Tibial nerve (tissue), 3 donors: ENCODE measurements around the gene UGT2B17.
"Not testable (repeated sequence)": the region's sequence is repeated elsewhere in the genome, so short reads cannot be mapped to it uniquely, and the experiment has no call there.

Experiments
- POLR2A ChIP-seq, 2 donors: fragments of 450-650 bp; IDR thresholded peaks; one replicate each; pipeline ENCODE4 v1.6.1; 2017; ENCODE audit warnings: antibody characterized with exemption in 2 of 2, mild to moderate bottlenecking in 2 of 2, moderate library complexity in 2 of 2
- TF ChIP-seq, protein P1 (sequence below), 5 experiments: fragments of 200-600 bp in 3 of 5; fragments of 450-650 bp in 2 of 5; sonication (generic) in 3 of 5; IDR thresholded peaks; one replicate each; pipeline ENCODE4 v1.5.1; 2016 to 2019; ENCODE audit warnings: antibody characterized with exemption in 5 of 5, mild to moderate bottlenecking in 3 of 5, moderate library complexity in 2 of 5

DNA sequence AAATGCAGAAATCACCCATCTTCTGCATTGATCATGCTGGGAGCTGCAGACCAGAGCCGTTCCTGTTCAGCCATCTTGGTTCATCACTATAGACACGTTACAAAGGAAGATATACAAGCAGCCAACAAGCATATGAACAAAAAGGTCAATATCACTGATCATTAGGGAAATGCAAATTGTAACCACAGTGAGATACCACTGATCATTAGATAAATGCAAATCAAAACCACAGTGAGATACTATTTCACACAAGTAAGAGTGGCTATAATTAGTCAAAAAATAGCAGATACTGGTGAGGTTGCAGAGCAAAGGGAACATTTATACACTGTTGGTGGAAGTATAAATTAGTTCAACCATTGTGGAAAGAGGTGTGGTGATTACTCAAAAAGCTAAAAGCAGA, 46.6 kb upstream of the UGT2B17 start:
- TF ChIP-seq, protein P1, sequence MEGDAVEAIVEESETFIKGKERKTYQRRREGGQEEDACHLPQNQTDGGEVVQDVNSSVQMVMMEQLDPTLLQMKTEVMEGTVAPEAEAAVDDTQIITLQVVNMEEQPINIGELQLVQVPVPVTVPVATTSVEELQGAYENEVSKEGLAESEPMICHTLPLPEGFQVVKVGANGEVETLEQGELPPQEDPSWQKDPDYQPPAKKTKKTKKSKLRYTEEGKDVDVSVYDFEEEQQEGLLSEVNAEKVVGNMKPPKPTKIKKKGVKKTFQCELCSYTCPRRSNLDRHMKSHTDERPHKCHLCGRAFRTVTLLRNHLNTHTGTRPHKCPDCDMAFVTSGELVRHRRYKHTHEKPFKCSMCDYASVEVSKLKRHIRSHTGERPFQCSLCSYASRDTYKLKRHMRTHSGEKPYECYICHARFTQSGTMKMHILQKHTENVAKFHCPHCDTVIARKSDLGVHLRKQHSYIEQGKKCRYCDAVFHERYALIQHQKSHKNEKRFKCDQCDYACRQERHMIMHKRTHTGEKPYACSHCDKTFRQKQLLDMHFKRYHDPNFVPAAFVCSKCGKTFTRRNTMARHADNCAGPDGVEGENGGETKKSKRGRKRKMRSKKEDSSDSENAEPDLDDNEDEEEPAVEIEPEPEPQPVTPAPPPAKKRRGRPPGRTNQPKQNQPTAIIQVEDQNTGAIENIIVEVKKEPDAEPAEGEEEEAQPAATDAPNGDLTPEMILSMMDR (IDR thresholded peaks at IDR 0.05) = not testable (repeated sequence)
- not testable (repeated sequence) for TF ChIP-seq POLR2A (IDR thresholded peaks at IDR 0.05)
